Activated CD8-positive, alpha-beta memory T cell treated with anti-CD3 and anti-CD28 coated beads, Interleukin-2, amount 50 U/mL, for 4 hours (primary cell): ENCODE results near the gene PLA1A.
"Not testable (repeated sequence)": the region's sequence is repeated elsewhere in the genome, so short reads cannot be mapped to it uniquely, and the experiment has no call there.

Experiments used
- DNase-seq: peaks from one replicate; pipeline ENCODE4 v3.0.0-alpha.2; 2020

PLA1A gene, protein sequence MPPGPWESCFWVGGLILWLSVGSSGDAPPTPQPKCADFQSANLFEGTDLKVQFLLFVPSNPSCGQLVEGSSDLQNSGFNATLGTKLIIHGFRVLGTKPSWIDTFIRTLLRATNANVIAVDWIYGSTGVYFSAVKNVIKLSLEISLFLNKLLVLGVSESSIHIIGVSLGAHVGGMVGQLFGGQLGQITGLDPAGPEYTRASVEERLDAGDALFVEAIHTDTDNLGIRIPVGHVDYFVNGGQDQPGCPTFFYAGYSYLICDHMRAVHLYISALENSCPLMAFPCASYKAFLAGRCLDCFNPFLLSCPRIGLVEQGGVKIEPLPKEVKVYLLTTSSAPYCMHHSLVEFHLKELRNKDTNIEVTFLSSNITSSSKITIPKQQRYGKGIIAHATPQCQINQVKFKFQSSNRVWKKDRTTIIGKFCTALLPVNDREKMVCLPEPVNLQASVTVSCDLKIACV

GRCh38 chr3:119597548-119598288 is at the start of gene PLA1A:
PLA1A (plus strand) TSS chr3:119597885; CDS start chr3:119597914, 29 bp downstream.
- DNase-seq, result no peak

GRCh38 chr3:119548341-119548740 is 49.3 kb upstream of the PLA1A start:
- no peak for DNase-seq

- DNase-seq, result no peak
Measured at GRCh38 chr3:119550192-119550910, 47.3 kb upstream of the PLA1A start.

- no peak for DNase-seq
Measured at GRCh38 chr3:119551598-119551997, 46.1 kb upstream of the PLA1A start.

DNA sequence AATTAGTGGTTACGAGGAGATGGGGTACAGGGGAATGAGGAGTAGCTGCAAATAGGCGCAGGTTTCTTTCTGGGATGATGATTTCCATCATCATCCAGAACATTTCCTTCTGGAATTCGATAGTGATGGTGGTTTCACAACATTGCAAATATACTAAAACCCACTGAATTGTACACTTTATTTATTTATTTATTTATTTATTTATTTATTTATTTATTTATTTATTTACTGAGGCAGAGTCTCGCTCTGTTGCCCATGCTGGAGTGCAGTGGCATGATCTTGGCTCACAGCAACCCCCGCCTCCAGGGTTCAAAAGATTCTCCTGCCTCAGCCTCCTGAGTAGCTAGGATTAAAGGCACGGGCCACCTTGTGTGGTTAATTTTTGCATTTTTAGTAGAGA is 44.8 kb upstream of the PLA1A start:
- DNase-seq, result not testable (repeated sequence)

GRCh38 chr3:119553823-119554415 is 43.8 kb upstream of the PLA1A start:
- no peak for DNase-seq

- DNase-seq, result no peak
Measured at GRCh38 chr3:119555309-119555735, 42.4 kb upstream of the PLA1A start.

GRCh38 chr3:119555929-119556328 is 41.8 kb upstream of the PLA1A start:
- DNase-seq, result no peak

GRCh38 chr3:119557192-119557876 is 40.4 kb upstream of the PLA1A start:
- no peak for DNase-seq

GRCh38 chr3:119557877-119558269 is 39.8 kb upstream of the PLA1A start:
- no peak for DNase-seq

DNA sequence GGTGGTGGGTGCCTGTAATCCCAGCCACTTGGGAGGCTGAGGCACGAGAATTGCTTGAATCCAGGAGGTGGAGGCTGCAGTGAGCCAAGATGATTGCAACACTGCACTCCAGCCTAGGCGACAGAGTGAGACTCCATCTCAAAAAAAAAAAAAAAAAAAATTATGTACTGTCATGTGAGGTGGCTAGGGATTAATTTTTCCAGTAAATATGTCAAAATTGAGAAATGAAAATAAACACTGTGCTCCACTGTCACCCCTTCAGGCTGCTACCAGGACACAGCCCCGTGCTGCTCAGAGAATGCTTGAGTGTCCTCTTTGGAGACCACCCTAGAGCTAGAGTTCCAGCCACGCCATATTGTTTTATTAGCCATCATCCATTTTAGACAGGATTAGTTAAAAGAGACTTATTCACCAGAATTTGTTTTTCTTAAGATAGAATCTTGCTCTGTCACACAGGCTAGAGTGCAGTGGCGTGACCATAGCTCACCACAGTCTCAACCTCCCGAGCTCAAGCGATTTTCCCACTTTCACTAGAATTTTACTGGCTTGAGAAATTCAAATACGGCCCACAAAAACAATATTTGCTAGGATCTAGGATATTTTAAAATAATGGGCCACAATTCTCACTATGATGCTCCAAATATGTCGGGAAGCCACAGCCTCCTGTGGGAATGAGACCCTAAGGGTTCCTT is 38.9 kb upstream of the PLA1A start:
- DNase-seq, result no peak

DNA sequence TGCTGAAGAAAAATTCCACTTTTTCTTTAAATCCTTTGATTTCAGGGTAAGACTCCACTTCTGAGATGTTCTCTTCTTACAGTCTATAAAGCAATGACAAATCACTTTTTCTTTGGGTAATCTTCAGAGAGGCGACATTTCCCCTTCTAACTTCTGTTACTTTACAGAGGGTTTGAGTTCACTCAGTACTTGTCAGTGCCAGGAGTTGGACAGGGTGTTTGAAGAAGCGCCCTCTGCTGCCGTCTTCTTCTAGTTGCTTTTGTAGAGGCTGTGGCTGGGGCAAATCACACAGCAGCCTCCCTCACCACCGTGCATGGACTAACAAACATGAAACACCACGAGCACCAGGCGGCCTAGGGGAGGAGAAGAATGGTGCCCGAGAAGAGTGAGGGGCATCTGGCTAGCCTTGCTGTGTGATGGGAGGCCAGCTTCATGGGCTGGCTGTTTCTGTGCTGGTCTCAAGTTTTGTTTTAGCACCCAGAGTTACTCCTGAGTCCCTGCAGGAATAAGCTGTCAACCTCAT is 38.2 kb upstream of the PLA1A start, which contains the start of gene CD80:
Gene CD80, minus strand, starts transcription at position 174 of the 523 bp plus-strand sequence. CDS start 1,886 bp downstream, outside the sequence.
- peak; percentile 44 for DNase-seq

DNA sequence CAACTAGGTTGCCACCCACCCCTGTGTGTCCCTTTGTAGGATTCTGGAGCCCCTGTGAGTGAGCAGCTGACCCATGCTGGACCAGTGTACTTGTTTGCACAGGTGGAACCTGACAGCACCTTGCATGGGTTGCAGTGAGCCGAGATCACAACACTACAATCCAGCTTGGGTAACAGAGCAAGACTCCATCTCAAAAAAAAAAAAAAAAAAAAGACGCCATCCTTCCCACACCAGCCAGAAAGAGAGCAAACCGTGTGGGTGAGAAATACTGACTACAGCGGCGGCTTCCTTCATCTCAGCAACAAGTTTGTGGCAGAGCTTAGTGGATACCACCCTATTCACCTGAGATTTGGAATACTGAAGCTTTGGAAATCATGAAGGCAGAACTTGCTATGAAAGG is 37.5 kb upstream of the PLA1A start:
- DNase-seq, result no peak

GRCh38 chr3:119562307-119562961 is 35.3 kb upstream of the PLA1A start:
- peak; percentile 24 for DNase-seq

- not testable (repeated sequence) for DNase-seq
Measured at GRCh38 chr3:119563334-119563733, 34.4 kb upstream of the PLA1A start.

GRCh38 chr3:119569156-119569555 is 28.5 kb upstream of the PLA1A start:
- DNase-seq, result no peak

- DNase-seq, result no peak
Measured at GRCh38 chr3:119570229-119570628, 27.5 kb upstream of the PLA1A start.

DNA sequence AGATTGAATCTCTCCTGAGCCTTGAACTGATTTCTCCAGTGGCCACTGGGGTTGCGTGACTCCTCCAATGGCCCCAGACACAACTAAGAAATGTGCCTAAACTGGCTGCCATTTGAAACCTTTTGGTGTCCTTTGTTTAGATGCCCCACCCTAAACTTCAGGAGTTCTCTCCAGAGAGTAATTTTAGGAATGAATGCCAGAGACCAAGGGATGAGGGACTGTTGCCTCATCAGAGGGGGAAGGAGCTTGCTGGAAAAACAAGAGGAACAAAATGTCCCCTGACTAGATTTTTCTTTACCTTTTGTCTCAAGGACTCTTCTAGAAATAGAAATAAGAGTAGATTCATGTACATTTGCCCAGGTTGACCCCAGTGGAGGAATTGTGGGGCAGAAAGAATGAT is 26.5 kb upstream of the PLA1A start:
- DNase-seq, result no peak

DNA sequence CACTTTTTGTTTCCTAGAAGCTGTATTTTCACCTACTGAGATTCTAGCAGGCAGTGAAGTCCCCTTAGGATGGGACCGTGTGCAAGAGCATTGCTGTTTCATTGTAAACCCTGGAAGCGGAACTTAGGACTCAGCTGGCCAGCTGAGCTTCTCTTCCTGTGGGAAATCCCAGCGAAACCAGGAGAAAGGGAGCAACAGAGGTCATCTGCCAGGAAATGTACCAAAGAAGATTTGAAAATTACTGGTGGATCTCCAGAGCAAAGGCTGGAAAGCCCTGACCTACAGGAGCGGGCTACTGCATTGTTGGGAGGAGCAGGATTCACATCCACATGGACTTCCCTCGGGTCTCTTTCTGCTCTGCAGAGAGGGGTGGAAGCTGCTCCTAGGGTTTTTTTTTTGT is 26.0 kb upstream of the PLA1A start:
- DNase-seq, result no peak

DNA sequence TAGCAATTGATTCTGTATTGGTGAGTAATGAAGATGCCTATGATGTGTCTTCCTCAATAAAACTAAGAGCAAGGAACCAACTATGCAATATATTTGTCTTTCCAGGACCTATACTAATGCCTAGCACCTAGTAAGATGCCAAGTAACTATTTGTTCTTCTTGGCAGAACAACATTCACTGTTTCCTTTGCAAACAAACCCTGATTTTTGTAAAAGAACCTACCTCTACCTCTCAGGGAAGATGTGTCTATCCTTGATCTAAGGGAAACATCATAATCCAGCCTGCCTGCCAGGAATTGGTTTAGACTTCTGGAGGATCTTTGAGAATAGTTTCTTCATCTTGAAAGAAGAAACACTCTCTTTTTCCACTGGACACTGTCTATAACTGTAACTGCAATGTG is 22.2 kb upstream of the PLA1A start:
- DNase-seq, result no peak
